ENCODE results near the gene GSTM5. TPM values are rescaled to one million over a fixed set of nuclear protein-coding genes. Genes with fewer than 3 reads are reported as not detected.

Gene GSTM5
- total and polyA plus RNA-seq, 2 donors (not counting 3 experiments of a cell fraction or from before 2014, with no cell fraction given) = 0.25 to 1.6 TPM

DNA sequence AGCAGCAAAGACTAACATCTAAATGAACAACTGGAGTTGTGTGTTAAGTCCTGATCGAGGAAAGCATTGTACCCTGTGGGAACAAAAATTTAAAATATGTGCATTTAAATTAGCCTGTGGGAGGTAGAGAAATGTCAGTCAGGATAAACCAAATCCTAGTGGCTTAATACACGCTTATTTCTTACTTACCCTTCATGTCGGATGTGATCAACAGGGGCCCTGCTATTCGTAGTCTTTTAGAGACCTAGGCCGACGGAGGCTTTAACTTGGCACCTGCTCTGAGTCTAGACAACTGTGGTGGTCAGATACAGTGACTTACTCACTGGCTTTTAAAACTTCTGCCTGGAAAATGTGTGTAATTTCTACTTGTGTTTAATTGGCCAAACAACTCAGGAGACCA lies 18.6 kb downstream of the GSTM5 start:
- Histone ChIP-seq H3K9me3 (replicated peaks; ENCODE audit: control insufficient read depth, insufficient read depth, low read length) (no peaks in the 10 kb centered on the region), H2AFZ (ENCODE audit: low read depth, low read length) (no peak overlapping the region), H3K36me3 (ENCODE audit: control insufficient read depth in 2 of 2, extremely low read depth in 1 of 2, insufficient read depth in 2 of 2, low read length in 2 of 2) (no peaks in the 10 kb centered on the region), H3K4me3 (replicated peaks in 1 of 3; ENCODE audit: insufficient read depth in 1 of 3, low read depth in 1 of 3, low read length in 3 of 3) (no peak overlapping the region), H3K27me3 (ENCODE audit: control insufficient read depth in 2 of 2, insufficient read depth in 2 of 2, low read length in 2 of 2) (peaks cover 7 to 19% of the 10 kb centered on the region in 2 experiments), H3K4me1 (ENCODE audit: control insufficient read depth, extremely low read depth, insufficient read depth, low read length) (no peaks in the 10 kb centered on the region), H3K4me2 (ENCODE audit: insufficient read depth, low read length) (no peak overlapping the region), H3K27ac (ENCODE audit: insufficient read depth, low read depth, low read length) (no peak overlapping the region), H3K79me2 (ENCODE audit: control insufficient read depth, insufficient read depth, low read length) (no peaks in the 10 kb centered on the region), H3K9ac (replicated peaks; ENCODE audit: extremely low read depth, insufficient read depth, low read length) (no peak overlapping the region), H3K9me1 (replicated peaks; ENCODE audit: control insufficient read depth, extremely low read depth, insufficient read depth, low read length) (no peaks in the 10 kb centered on the region), H4K20me1 (replicated peaks; ENCODE audit: control insufficient read depth, extremely low read depth, insufficient read depth, low read length) (no peaks in the 10 kb centered on the region)
- DNase-seq (ENCODE audit: low read depth, low spot score) = no peak
- dilution Hi-C loops (cut with MboI; ENCODE audit: extremely low pct_ligation_motif_present, low sequenced_read_pairs) (no loop called here), intact Hi-C loops (cut with micrococcal nuclease) (no loop called here)
- no peak for FAIRE-seq
- no TSS peak for BruUV-seq (replicated peaks)
- POLR2A ChIA-PET = no interaction called here
- CTCF ChIA-PET = no interaction called here
- no peak for TF ChIP-seq FOS (IDR thresholded peaks at IDR 0.05; ENCODE audit: borderline replicate concordance, insufficient read depth, low read length)
- TF ChIP-seq EZH2 (IDR thresholded peaks at IDR 0.05; ENCODE audit: borderline replicate concordance, low read depth, low read length, severe bottlenecking) = no peak
- TF ChIP-seq GATA2 (IDR thresholded peaks at IDR 0.05; ENCODE audit: insufficient read depth, insufficient read length, low read depth, low read length) = no peak
- TF ChIP-seq, protein P1, sequence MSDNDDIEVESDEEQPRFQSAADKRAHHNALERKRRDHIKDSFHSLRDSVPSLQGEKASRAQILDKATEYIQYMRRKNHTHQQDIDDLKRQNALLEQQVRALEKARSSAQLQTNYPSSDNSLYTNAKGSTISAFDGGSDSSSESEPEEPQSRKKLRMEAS (IDR thresholded peaks at IDR 0.05; ENCODE audit: insufficient read depth, insufficient read length) = no peak
- no peak for TF ChIP-seq POLR2AphosphoS5 (IDR thresholded peaks at IDR 0.05; ENCODE audit: insufficient read depth, low read depth, low read length)

DNA sequence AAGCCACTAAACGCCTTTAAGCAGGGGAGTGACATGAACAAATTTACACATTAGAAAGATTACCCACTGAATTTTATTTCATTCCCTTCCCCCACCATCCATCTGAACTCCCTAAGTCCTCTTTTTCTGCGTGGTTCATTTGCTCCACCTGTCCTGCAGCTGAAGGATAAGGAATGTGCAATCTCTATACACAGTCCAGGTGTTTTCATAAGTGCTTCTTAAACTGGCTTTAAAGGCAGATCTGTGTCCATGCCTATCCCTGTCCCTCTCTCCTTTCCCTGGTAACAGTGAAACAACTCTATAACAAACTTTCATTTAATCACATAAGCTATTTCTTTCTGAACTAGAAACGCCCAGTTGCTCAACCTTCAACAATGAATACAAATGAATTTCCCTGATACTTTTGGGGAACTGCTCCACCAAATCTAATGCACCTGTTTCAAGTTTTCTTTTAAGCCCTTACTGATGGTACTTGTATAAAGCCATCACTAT lies 20.4 kb downstream of the GSTM5 start:
- Histone ChIP-seq H3K36me3 (ENCODE audit: control insufficient read depth in 2 of 2, extremely low read depth in 1 of 2, insufficient read depth in 2 of 2, low read length in 2 of 2) (no peaks in the 10 kb centered on the region), H3K9ac (replicated peaks; ENCODE audit: extremely low read depth, insufficient read depth, low read length) (no peak overlapping the region), H3K79me2 (ENCODE audit: control insufficient read depth, insufficient read depth, low read length) (no peaks in the 10 kb centered on the region), H3K4me3 (replicated peaks in 1 of 3; ENCODE audit: insufficient read depth in 1 of 3, low read depth in 1 of 3, low read length in 3 of 3) (no peak overlapping the region), H3K9me3 (replicated peaks; ENCODE audit: control insufficient read depth, insufficient read depth, low read length) (no peaks in the 10 kb centered on the region), H2AFZ (ENCODE audit: low read depth, low read length) (no peak overlapping the region), H3K4me1 (ENCODE audit: control insufficient read depth, extremely low read depth, insufficient read depth, low read length) (no peaks in the 10 kb centered on the region), H3K4me2 (ENCODE audit: insufficient read depth, low read length) (no peak overlapping the region), H3K27me3 (ENCODE audit: control insufficient read depth in 2 of 2, insufficient read depth in 2 of 2, low read length in 2 of 2) (peaks cover 4 to 15% of the 10 kb centered on the region in 2 experiments), H3K27ac (ENCODE audit: insufficient read depth, low read depth, low read length) (no peak overlapping the region), H3K9me1 (replicated peaks; ENCODE audit: control insufficient read depth, extremely low read depth, insufficient read depth, low read length) (no peaks in the 10 kb centered on the region), H4K20me1 (replicated peaks; ENCODE audit: control insufficient read depth, extremely low read depth, insufficient read depth, low read length) (no peaks in the 10 kb centered on the region)
- no TSS peak for BruUV-seq (replicated peaks)
- dilution Hi-C loops (cut with MboI; ENCODE audit: extremely low pct_ligation_motif_present, low sequenced_read_pairs) = no loop called here
- DNase-seq (ENCODE audit: low read depth, low spot score) = no peak
- FAIRE-seq = no peak
- intact Hi-C loops (cut with micrococcal nuclease) = no loop called here
- ChIA-PET CTCF (no interaction called here), POLR2A (no interaction called here)
- TF ChIP-seq, protein P2, sequence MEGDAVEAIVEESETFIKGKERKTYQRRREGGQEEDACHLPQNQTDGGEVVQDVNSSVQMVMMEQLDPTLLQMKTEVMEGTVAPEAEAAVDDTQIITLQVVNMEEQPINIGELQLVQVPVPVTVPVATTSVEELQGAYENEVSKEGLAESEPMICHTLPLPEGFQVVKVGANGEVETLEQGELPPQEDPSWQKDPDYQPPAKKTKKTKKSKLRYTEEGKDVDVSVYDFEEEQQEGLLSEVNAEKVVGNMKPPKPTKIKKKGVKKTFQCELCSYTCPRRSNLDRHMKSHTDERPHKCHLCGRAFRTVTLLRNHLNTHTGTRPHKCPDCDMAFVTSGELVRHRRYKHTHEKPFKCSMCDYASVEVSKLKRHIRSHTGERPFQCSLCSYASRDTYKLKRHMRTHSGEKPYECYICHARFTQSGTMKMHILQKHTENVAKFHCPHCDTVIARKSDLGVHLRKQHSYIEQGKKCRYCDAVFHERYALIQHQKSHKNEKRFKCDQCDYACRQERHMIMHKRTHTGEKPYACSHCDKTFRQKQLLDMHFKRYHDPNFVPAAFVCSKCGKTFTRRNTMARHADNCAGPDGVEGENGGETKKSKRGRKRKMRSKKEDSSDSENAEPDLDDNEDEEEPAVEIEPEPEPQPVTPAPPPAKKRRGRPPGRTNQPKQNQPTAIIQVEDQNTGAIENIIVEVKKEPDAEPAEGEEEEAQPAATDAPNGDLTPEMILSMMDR (IDR thresholded peaks at IDR 0.05; ENCODE audit: extremely low read depth in 1 of 2, insufficient read depth in 1 of 2, low read depth in 1 of 2, low read length in 2 of 2) = no peak
- TF ChIP-seq GATA2 (IDR thresholded peaks at IDR 0.05; ENCODE audit: insufficient read depth, insufficient read length, low read depth, low read length) (no peak), POLR2AphosphoS5 (IDR thresholded peaks at IDR 0.05; ENCODE audit: insufficient read depth, low read depth, low read length) (no peak)
